H9 (cell line): ENCODE measurements around the gene FANCL. TPM values are rescaled to one million over a fixed set of nuclear protein-coding genes. Genes with fewer than 3 reads are reported as not detected.

ENCODE experiments used
- DNase-seq: peaks from one replicate; pipeline ENCODE4 v3.0.0-alpha.2; 2017
- H2AFZ ChIP-seq: one replicate; pipeline ENCODE4 v1.6.1; 2013; ENCODE audit warnings: mild to moderate bottlenecking, low read length, control low read depth, moderate library complexity
- H2AK5ac ChIP-seq: 2 replicates; pipeline ENCODE4 v1.6.1; 2013; ENCODE audit warnings: low read length, control low read depth, mixed read lengths; ENCODE audit not compliant: insufficient read length
- H2BK120ac ChIP-seq: one replicate; pipeline ENCODE4 v1.6.1; 2013; ENCODE audit warnings: low read depth, mild to moderate bottlenecking, low read length, control low read depth, inconsistent platforms; ENCODE audit not compliant: poor library complexity, severe bottlenecking
- H2BK12ac ChIP-seq: 2 replicates; pipeline ENCODE4 v1.6.1; 2013; ENCODE audit warnings: low read length, control low read depth, mixed read lengths, low read depth; ENCODE audit not compliant: insufficient read length
- H2BK15ac ChIP-seq: 2 replicates; pipeline ENCODE4 v1.6.1; 2013; ENCODE audit warnings: low read depth, low read length, control low read depth
- H2BK20ac ChIP-seq: one replicate; pipeline ENCODE4 v1.6.1; 2013; ENCODE audit warnings: low read depth, mild to moderate bottlenecking, low read length, control low read depth, inconsistent platforms; ENCODE audit not compliant: poor library complexity, severe bottlenecking
- H2BK5ac ChIP-seq: 2 replicates; pipeline ENCODE4 v1.6.1; 2013; ENCODE audit warnings: low read length, control low read depth, mixed read lengths; ENCODE audit not compliant: insufficient read length
- H3K14ac ChIP-seq: 2 replicates; pipeline ENCODE4 v1.6.1; 2013; ENCODE audit warnings: low read length, control low read depth; ENCODE audit not compliant: insufficient read depth
- H3K18ac ChIP-seq: 2 replicates; pipeline ENCODE4 v1.6.1; 2013; ENCODE audit warnings: low read depth, mild to moderate bottlenecking, mixed read lengths, low read length, control low read depth; ENCODE audit not compliant: insufficient read length
- H3K23ac ChIP-seq: 2 replicates; pipeline ENCODE4 v1.6.1; 2013; ENCODE audit warnings: low read length, control low read depth, mixed read lengths, low read depth; ENCODE audit not compliant: insufficient read length
- H3K23me2 ChIP-seq: 2 replicates; pipeline ENCODE4 v1.6.1; 2013; ENCODE audit warnings: low read depth, mild to moderate bottlenecking, mixed read lengths, low read length, control low read depth; ENCODE audit not compliant: insufficient read length, poor library complexity, severe bottlenecking
- H3K27ac ChIP-seq: 2 replicates; pipeline ENCODE4 v1.5.1; 2013; ENCODE audit warnings: low read length, control low read depth, mixed read lengths, low read depth; ENCODE audit not compliant: insufficient read length
- H3K27me3 ChIP-seq: 2 replicates; pipeline ENCODE4 v1.6.1; 2013; ENCODE audit warnings: low read length, control low read depth, inconsistent platforms; ENCODE audit not compliant: insufficient read depth
- H3K4ac ChIP-seq: 2 replicates; pipeline ENCODE4 v1.6.1; 2013; ENCODE audit warnings: low read depth, mild to moderate bottlenecking, control low read depth, inconsistent platforms, low read length, moderate library complexity
- H3K4me1 ChIP-seq: 2 replicates; pipeline ENCODE4 v1.6.1; 2013; ENCODE audit warnings: low read length, control low read depth, inconsistent platforms; ENCODE audit not compliant: insufficient read depth
- H3K4me2 ChIP-seq: 2 replicates; pipeline ENCODE4 v1.6.1; 2013; ENCODE audit warnings: low read length, control low read depth, mixed read lengths; ENCODE audit not compliant: insufficient read length, insufficient read depth
- H3K56ac ChIP-seq: 2 replicates; pipeline ENCODE4 v1.6.1; 2013; ENCODE audit warnings: low read depth, mild to moderate bottlenecking, mixed read lengths, low read length, control low read depth; ENCODE audit not compliant: insufficient read length
- H3K79me1 ChIP-seq: 2 replicates; pipeline ENCODE4 v1.6.1; 2013; ENCODE audit warnings: low read depth, mild to moderate bottlenecking, moderate library complexity, low read length, control low read depth, inconsistent platforms; ENCODE audit not compliant: insufficient read depth, poor library complexity, severe bottlenecking
- H3K79me2 ChIP-seq: 2 replicates; pipeline ENCODE4 v1.6.1; 2013; ENCODE audit warnings: low read length, control low read depth, inconsistent platforms; ENCODE audit not compliant: insufficient read depth
- H3K9ac ChIP-seq: 2 replicates; pipeline ENCODE4 v1.6.1; 2013; ENCODE audit warnings: low read length, control low read depth, mixed read lengths; ENCODE audit not compliant: insufficient read length; ENCODE audit errors: extremely low read depth
- H3K9me3 ChIP-seq: one replicate; pipeline ENCODE4 v1.6.1; 2013; ENCODE audit warnings: low read depth, low read length, inconsistent platforms; ENCODE audit not compliant: control insufficient read depth
- H3T11ph ChIP-seq: one replicate; pipeline ENCODE4 v1.6.1; 2013; ENCODE audit warnings: mild to moderate bottlenecking, low read length, control low read depth, inconsistent platforms
- H4K20me1 ChIP-seq: one replicate; pipeline ENCODE4 v1.6.1; 2013; ENCODE audit not compliant: control insufficient read depth, insufficient read length, insufficient read depth
- H4K5ac ChIP-seq: 2 replicates; pipeline ENCODE4 v1.6.1; 2013; ENCODE audit warnings: low read depth, mild to moderate bottlenecking, mixed read lengths, low read length, control low read depth; ENCODE audit not compliant: insufficient read length
- H4K8ac ChIP-seq: replicated peaks from 2 replicates; pipeline ENCODE4 v1.6.1; 2013; ENCODE audit warnings: low read length, control low read depth, mixed read lengths, low read depth; ENCODE audit not compliant: insufficient read length
- H4K91ac ChIP-seq: 2 replicates; pipeline ENCODE4 v1.6.1; 2013; ENCODE audit warnings: low read depth, mild to moderate bottlenecking, moderate library complexity, mixed read lengths, low read length, control low read depth; ENCODE audit not compliant: insufficient read length
- H3K27ac Mint-ChIP-seq, 3 experiments: 2 replicates in 2 of 3; 3 replicates in 1 of 3; pipeline ENCODE4 v1.8.0; 2020 to 2021; ENCODE audit warnings: mixed read lengths in 3 of 3, mild to moderate bottlenecking in 1 of 3, moderate library complexity in 1 of 3
- H3K27me3 Mint-ChIP-seq: 2 replicates; pipeline ENCODE4 v1.8.0; 2021; ENCODE audit warnings: low read depth, mild to moderate bottlenecking, moderate library complexity, mixed read lengths
- H3K36me3 Mint-ChIP-seq, 3 experiments: 2 replicates in 2 of 3; 3 replicates in 1 of 3; pipeline ENCODE4 v1.8.0; 2020 to 2021; ENCODE audit warnings: low read depth in 3 of 3, mixed read lengths in 3 of 3; ENCODE audit not compliant: insufficient read depth in 1 of 3
- H3K4me1 Mint-ChIP-seq, 2 experiments: 2 replicates each; pipeline ENCODE4 v1.8.0; 2020; ENCODE audit warnings: mixed read lengths in 2 of 2
- H3K4me3 Mint-ChIP-seq, 2 experiments: 2 replicates in 1 of 2; 3 replicates in 1 of 2; pipeline ENCODE4 v1.8.0; 2020 to 2021; ENCODE audit warnings: mild to moderate bottlenecking in 2 of 2, mixed read lengths in 2 of 2, moderate library complexity in 1 of 2
- H3K9me3 Mint-ChIP-seq, 2 experiments: 2 replicates in 1 of 2; 3 replicates in 1 of 2; pipeline ENCODE4 v1.8.0; 2020; ENCODE audit warnings: mild to moderate bottlenecking in 2 of 2, mixed read lengths in 2 of 2, moderate library complexity in 1 of 2
- WGBS: extraction: QIAGEN DNeasy Blood & Tissue Kit; methylation state at CpG from one replicate; pipeline ENCODE4 v1.1.7; 2013; ENCODE audit warnings: missing lambda C conversion rate, low lambda C conversion rate, mixed read lengths; ENCODE audit not compliant: insufficient read length; ENCODE audit errors: extremely low coverage; 5-methylcytosine and 5-hydroxymethylcytosine counted together
- total RNA-seq: library from RNA; stranded (reverse); gene quantifications from 2 replicates; pipeline ENCODE4 v1.2.1, GENCODE V29; 2021
- TF ChIP-seq, protein P1 (sequence below): fragments of 200-600 bp; sonication (generic); conservative IDR thresholded peaks from 3 replicates; pipeline ENCODE4 v1.8.0; 2021; ENCODE audit warnings: antibody characterized with exemption, mild to moderate bottlenecking

Gene FANCL
- total RNA-seq, 1 experiment from 2014 or later: 41.5 TPM

DNA sequence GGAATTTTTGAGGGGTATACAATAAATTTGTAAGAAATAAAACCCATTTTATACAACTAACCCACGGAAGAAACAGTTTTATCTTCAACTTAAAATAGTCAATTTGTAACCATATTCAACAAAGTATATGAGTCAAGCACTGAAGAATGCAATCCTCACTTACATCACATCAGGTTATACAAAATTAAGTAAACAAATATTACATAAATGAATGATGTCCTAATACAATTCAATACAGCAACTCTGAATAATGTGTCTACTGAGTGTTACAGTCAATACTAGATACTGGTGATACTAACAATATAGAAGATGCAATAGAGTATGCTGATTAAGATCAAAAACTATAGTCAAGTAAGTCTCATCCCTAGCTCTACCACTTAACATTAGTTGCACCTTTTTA, 58.6 kb downstream of the FANCL start:
- Histone ChIP-seq H3K18ac (no peak overlapping the region), H2BK5ac (no peak overlapping the region), H4K5ac (no peak overlapping the region), H3K56ac (no peak overlapping the region), H3K14ac (no peak overlapping the region), H3K79me2 (no peaks in the 10 kb centered on the region; the same call in 1 of the 2 replicates), H3K23ac (no peak overlapping the region), H4K8ac (no peak overlapping the region), H3K4me2 (no peak overlapping the region), H2BK120ac (no peak overlapping the region), H3K4me1 (no peaks in the 10 kb centered on the region), H2AFZ (no peak overlapping the region), H3K4ac (no peak overlapping the region), H3T11ph (no peak overlapping the region), H2BK15ac (no peak overlapping the region), H2AK5ac (no peak overlapping the region), H3K27me3 (no peaks in the 10 kb centered on the region), H4K20me1 (no peaks in the 10 kb centered on the region), H3K9ac (no peak overlapping the region), H3K27ac (no peak overlapping the region), H4K91ac (no peak overlapping the region), H3K79me1 (no peaks in the 10 kb centered on the region), H3K9me3 (no peaks in the 10 kb centered on the region), H3K23me2 (no peaks in the 10 kb centered on the region), H2BK12ac (no peak overlapping the region), H2BK20ac (no peak overlapping the region)
- TF ChIP-seq, protein P1, sequence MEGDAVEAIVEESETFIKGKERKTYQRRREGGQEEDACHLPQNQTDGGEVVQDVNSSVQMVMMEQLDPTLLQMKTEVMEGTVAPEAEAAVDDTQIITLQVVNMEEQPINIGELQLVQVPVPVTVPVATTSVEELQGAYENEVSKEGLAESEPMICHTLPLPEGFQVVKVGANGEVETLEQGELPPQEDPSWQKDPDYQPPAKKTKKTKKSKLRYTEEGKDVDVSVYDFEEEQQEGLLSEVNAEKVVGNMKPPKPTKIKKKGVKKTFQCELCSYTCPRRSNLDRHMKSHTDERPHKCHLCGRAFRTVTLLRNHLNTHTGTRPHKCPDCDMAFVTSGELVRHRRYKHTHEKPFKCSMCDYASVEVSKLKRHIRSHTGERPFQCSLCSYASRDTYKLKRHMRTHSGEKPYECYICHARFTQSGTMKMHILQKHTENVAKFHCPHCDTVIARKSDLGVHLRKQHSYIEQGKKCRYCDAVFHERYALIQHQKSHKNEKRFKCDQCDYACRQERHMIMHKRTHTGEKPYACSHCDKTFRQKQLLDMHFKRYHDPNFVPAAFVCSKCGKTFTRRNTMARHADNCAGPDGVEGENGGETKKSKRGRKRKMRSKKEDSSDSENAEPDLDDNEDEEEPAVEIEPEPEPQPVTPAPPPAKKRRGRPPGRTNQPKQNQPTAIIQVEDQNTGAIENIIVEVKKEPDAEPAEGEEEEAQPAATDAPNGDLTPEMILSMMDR: no peak
- peaks cover 39 to 53% (median 49%) of the 10 kb centered on the region in 3 experiments for H3K36me3 Mint-ChIP-seq
- WGBS: no CpG with 5 or more reads among the region's 1 CpG
- no peaks in the 10 kb centered on the region for H3K4me1 Mint-ChIP-seq
- H3K4me3 Mint-ChIP-seq: no peak overlapping the region
- peaks cover 16 to 19% of the 10 kb centered on the region in 2 experiments; a peak in 4 of 5 replicates for H3K9me3 Mint-ChIP-seq
- no peak for DNase-seq
- H3K27ac Mint-ChIP-seq: no peak overlapping the region
- H3K27me3 Mint-ChIP-seq: peaks cover 2% of the 10 kb centered on the region; the same call in 1 of the 2 replicates
